SU-DHL-6 (cell line): Measurements from ENCODE around the gene NUP42.

Experiments
- EZH2phosphoT487 ChIP-seq: fragments of 200-600 bp; sonication (generic), shearing (Covaris generic); conservative IDR thresholded peaks from 2 replicates; pipeline ENCODE4 v1.6.1; 2018; ENCODE audit warnings: mild to moderate bottlenecking, antibody characterized with exemption, low read length, moderate library complexity, mixed read lengths
- TF ChIP-seq, protein P1 (sequence below): fragments of 200-600 bp; sonication (generic); IDR thresholded peaks from one replicate; pipeline ENCODE4 v1.5.1; 2017; ENCODE audit warnings: antibody characterized with exemption, mild to moderate bottlenecking, low read length, moderate library complexity; ENCODE audit not compliant: insufficient read depth, poor library complexity, severe bottlenecking

DNA sequence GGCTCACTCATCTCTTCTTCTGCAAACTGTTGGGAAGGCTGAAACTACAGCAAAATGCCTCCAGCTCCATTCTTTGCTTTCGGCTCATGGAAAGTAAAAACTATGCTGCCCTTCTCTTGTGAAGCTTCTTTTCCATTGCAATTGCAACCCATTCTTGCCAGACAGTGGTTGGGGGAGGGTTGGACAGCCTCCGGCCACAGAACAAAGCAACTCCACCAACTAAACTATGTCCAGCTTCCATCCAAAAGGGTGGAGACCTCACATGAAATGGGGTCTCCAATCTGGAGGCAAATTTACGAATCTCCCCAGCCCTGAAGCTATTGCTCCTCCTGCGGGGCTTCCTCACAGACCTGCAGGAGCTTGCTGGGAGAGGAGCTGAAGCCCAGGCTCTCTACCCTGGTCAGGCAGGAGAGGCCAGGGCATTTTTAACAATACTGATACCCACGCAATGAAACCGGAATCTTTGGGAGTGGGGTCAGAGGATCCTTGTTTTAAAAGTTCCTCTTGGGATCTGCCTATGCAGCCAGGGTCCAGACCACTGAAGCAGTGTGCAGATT is 65.3 kb downstream of the NUP42 start:
- TF ChIP-seq, protein P1, sequence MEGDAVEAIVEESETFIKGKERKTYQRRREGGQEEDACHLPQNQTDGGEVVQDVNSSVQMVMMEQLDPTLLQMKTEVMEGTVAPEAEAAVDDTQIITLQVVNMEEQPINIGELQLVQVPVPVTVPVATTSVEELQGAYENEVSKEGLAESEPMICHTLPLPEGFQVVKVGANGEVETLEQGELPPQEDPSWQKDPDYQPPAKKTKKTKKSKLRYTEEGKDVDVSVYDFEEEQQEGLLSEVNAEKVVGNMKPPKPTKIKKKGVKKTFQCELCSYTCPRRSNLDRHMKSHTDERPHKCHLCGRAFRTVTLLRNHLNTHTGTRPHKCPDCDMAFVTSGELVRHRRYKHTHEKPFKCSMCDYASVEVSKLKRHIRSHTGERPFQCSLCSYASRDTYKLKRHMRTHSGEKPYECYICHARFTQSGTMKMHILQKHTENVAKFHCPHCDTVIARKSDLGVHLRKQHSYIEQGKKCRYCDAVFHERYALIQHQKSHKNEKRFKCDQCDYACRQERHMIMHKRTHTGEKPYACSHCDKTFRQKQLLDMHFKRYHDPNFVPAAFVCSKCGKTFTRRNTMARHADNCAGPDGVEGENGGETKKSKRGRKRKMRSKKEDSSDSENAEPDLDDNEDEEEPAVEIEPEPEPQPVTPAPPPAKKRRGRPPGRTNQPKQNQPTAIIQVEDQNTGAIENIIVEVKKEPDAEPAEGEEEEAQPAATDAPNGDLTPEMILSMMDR, result no peak
- no peak for TF ChIP-seq EZH2phosphoT487
